ENCODE data around the gene C19orf81. TPM values are rescaled to one million over a fixed set of nuclear protein-coding genes. Genes with fewer than 3 reads are reported as not detected.

The C19orf81 gene
- total and polyA plus RNA-seq, 9 of the 15 experiments (the other 6 are each of a cell fraction or from before 2014, with no cell fraction given), result 2.5 to 42.9 (median 33.0) TPM; not detected in 4

DNA sequence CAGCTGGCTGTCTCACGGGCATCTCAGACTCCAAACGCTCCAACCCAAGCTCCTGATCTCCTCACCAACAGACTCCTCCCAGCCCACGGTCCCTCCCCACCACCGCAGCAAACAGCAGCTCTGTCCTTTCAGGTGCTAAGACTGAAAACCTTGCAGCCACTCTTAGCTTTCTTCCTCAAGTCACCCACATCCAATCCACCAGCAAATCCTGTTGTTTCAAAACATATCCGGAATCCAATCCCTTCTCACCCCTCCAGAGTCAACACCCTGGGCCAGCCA, 20.8 kb downstream of the C19orf81 start:
- TF ChIP-seq EGR1 (conservative IDR thresholded peaks at IDR 0.05) (0 out of 2 replicates have a peak, but pooled peaks have one; percentile 2), SMARCE1 (IDR thresholded peaks at IDR 0.05) (no peak), BRD4 (IDR thresholded peaks at IDR 0.05) (no peak), ELF1 (tag; IDR thresholded peaks at IDR 0.05) (no peak), MBD2 (IDR thresholded peaks at IDR 0.05; ENCODE audit: borderline replicate concordance, low read depth) (no peak), CBX5 (IDR thresholded peaks at IDR 0.05; ENCODE audit: borderline replicate concordance, low read depth) (no peak)
- TF ChIP-seq, protein P1, sequence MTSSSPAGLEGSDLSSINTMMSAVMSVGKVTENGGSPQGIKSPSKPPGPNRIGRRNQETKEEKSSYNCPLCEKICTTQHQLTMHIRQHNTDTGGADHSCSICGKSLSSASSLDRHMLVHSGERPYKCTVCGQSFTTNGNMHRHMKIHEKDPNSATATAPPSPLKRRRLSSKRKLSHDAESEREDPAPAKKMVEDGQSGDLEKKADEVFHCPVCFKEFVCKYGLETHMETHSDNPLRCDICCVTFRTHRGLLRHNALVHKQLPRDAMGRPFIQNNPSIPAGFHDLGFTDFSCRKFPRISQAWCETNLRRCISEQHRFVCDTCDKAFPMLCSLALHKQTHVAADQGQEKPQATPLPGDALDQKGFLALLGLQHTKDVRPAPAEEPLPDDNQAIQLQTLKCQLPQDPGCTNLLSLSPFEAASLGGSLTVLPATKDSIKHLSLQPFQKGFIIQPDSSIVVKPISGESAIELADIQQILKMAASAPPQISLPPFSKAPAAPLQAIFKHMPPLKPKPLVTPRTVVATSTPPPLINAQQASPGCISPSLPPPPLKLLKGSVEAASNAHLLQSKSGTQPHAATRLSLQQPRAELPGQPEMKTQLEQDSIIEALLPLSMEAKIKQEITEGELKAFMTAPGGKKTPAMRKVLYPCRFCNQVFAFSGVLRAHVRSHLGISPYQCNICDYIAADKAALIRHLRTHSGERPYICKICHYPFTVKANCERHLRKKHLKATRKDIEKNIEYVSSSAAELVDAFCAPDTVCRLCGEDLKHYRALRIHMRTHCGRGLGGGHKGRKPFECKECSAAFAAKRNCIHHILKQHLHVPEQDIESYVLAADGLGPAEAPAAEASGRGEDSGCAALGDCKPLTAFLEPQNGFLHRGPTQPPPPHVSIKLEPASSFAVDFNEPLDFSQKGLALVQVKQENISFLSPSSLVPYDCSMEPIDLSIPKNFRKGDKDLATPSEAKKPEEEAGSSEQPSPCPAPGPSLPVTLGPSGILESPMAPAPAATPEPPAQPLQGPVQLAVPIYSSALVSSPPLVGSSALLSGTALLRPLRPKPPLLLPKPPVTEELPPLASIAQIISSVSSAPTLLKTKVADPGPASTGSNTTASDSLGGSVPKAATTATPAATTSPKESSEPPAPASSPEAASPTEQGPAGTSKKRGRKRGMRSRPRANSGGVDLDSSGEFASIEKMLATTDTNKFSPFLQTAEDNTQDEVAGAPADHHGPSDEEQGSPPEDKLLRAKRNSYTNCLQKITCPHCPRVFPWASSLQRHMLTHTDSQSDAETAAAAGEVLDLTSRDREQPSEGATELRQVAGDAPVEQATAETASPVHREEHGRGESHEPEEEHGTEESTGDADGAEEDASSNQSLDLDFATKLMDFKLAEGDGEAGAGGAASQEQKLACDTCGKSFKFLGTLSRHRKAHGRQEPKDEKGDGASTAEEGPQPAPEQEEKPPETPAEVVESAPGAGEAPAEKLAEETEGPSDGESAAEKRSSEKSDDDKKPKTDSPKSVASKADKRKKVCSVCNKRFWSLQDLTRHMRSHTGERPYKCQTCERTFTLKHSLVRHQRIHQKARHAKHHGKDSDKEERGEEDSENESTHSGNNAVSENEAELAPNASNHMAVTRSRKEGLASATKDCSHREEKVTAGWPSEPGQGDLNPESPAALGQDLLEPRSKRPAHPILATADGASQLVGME (CRISPR knock-in tag; IDR thresholded peaks at IDR 0.05), result no peak
- in situ Hi-C loops (cut with MboI), result no loop called here
- peaks cover 19 to 43% of the 10 kb centered on the region in 2 experiments for H3K27me3 ChIP-seq (ENCODE audit: control insufficient read depth in 2 of 2, insufficient read depth in 2 of 2, low read length in 2 of 2)
- ChIA-PET POLR2A (interaction anchor here (0.9 to 1.5 kb wide), 5 partner anchors 9 to 135 kb away, joined by 3 to 5 read pairs (median 3); no protein-coding TSS in a partner anchor), CTCF (ENCODE audit: low intra/inter-chr PET ratio) (interaction anchor here (0.7 to 1.6 kb wide), 6 partner anchors 62 to 252 kb away, joined by 3 to 11 read pairs (median 4); no protein-coding TSS in a partner anchor)
- ATAC-seq (no peak), FAIRE-seq (no peak), DNase-seq (ENCODE audit: extremely low read depth in 1 of 4, low spot score in 3 of 4) (no peak)
- no peaks in the 10 kb centered on the region for H3K9me1 ChIP-seq (ENCODE audit: control insufficient read depth, insufficient read depth, low read length)
- H3K4me2 ChIP-seq (ENCODE audit: insufficient read depth, low read length), result no peak overlapping the region
- peaks cover 9% of the 10 kb centered on the region; the same call in 1 of the 2 replicates for H4K20me1 ChIP-seq (replicated peaks; ENCODE audit: control insufficient read depth, insufficient read depth, low read length)
- H2AFZ ChIP-seq (ENCODE audit: low read depth, low read length), result no peak overlapping the region
- 6% methylated on average over 5 of the region's 5 CpGs for WGBS (ENCODE audit: insufficient coverage, low coverage, missing lambda C conversion rate)
- peaks cover 0 to 32% of the 10 kb centered on the region in 2 experiments; a peak in 2 of 5 replicates for H3K4me1 ChIP-seq (replicated peaks in 1 of 2; ENCODE audit: control insufficient read depth in 2 of 2, insufficient read depth in 2 of 2, low read length in 2 of 2)
- BruUV-seq (replicated peaks), result no TSS peak
- H3K79me2 ChIP-seq (ENCODE audit: control insufficient read depth, insufficient read depth, low read length), result no peaks in the 10 kb centered on the region
- intact Hi-C loops (cut with micrococcal nuclease), result no loop called here
- no peak overlapping the region for H3K4me3 ChIP-seq
- H3K27ac ChIP-seq (ENCODE audit: extremely low read depth, low read depth, low read length), result no peak overlapping the region
- no peak overlapping the region for H3K9ac ChIP-seq (ENCODE audit: insufficient read depth in 1 of 2, low read depth in 2 of 2, low read length in 2 of 2)
- no peaks in the 10 kb centered on the region for H3K36me3 ChIP-seq (ENCODE audit: control insufficient read depth, insufficient read depth, low read length)
- H3K9me3 ChIP-seq (replicated peaks; ENCODE audit: control insufficient read depth, insufficient read depth, low read depth, low read length), result no peaks in the 10 kb centered on the region; the same call in 1 of the 2 replicates

All from K562 (cell line).